RWPE1 (cell line): Measurements from ENCODE around the gene ST3GAL6.

Source experiments
- CTCF ChIA-PET: fragments of 350-600 bp; sonication (Branson Sonifier 250); formaldehyde crosslinking; extraction: SDS; loops from one replicate; lab custom pipeline; 2021; lab: Yijun Ruan, JAX
- POLR2A ChIA-PET: fragments of 400-600 bp; formaldehyde crosslinking; extraction: SDS; loops from one replicate; lab custom pipeline; 2020; ENCODE audit warnings: antibody characterized with exemption; ENCODE audit not compliant: low non-redundant PET; lab: Yijun Ruan, JAX
- DNase-seq: peaks from one replicate; pipeline ENCODE4 v3.0.0; 2012; ENCODE audit warnings: low spot score
- H3K27ac ChIP-seq: fragments of 450-650 bp; 2 replicates; pipeline ENCODE4 v1.5.1; 2017
- CTCF ChIP-seq: fragments of 450-650 bp; conservative IDR thresholded peaks from 2 replicates; pipeline ENCODE4 v1.5.1; 2017; ENCODE audit warnings: low read depth, mild to moderate bottlenecking

The ST3GAL6 gene

GRCh38 chr3:98731720-98732285 lies 31.3 kb upstream of the ST3GAL6 start:
- POLR2A ChIA-PET: no interaction called here
- H3K27ac ChIP-seq: peak overlapping the region; percentile 78

GRCh38 chr3:98732286-98733052 lies 30.7 kb upstream of the ST3GAL6 start:
- CTCF ChIA-PET: interaction anchor here (0.5 to 0.6 kb wide), 3 partner anchors 10 to 253 kb away, joined by 3 to 4 read pairs (median 3); no protein-coding TSS in a partner anchor
- peak; percentile 50 for DNase-seq
- no peak for TF ChIP-seq CTCF
- POLR2A ChIA-PET: no interaction called here
- peak overlapping the region; percentile 78 for H3K27ac ChIP-seq

More at GRCh38 chr3:98731720-98732285, 31.3 kb upstream of the ST3GAL6 start:
- peak; percentile 2 for DNase-seq
- no peak for TF ChIP-seq CTCF
- CTCF ChIA-PET: interaction anchor here (0.5 kb wide), 2 partner anchors 85 to 254 kb away, joined by 3 read pairs; no protein-coding TSS in a partner anchor

GRCh38 chr3:98733053-98733811 lies 29.9 kb upstream of the ST3GAL6 start:
- no peak for TF ChIP-seq CTCF
- peak overlapping the region; percentile 78 for H3K27ac ChIP-seq

GRCh38 chr3:98733812-98734281 lies 29.3 kb upstream of the ST3GAL6 start:
- ChIA-PET POLR2A (no interaction called here), CTCF (interaction anchor here (0.6 kb wide), 1 partner anchor 190 kb away, joined by 3 read pairs; no protein-coding TSS in a partner anchor)
- H3K27ac ChIP-seq: no peak overlapping the region
- no peak for TF ChIP-seq CTCF
- DNase-seq: peak; percentile 9

More at GRCh38 chr3:98733053-98733811, 29.9 kb upstream of the ST3GAL6 start:
- ChIA-PET CTCF (interaction anchor here (0.6 kb wide), 1 partner anchor 9 kb away, joined by 4 read pairs; no protein-coding TSS in a partner anchor), POLR2A (no interaction called here)
- peak; percentile 16 for DNase-seq

GRCh38 chr3:98734306-98734705 lies 28.8 kb upstream of the ST3GAL6 start:
- DNase-seq: no peak
- no peak for TF ChIP-seq CTCF
- H3K27ac ChIP-seq: no peak overlapping the region
- ChIA-PET CTCF (interaction anchor here (0.6 kb wide), 1 partner anchor 190 kb away, joined by 3 read pairs; no protein-coding TSS in a partner anchor), POLR2A (no interaction called here)

GRCh38 chr3:98734735-98735134 lies 28.4 kb upstream of the ST3GAL6 start:
- no peak for DNase-seq
- H3K27ac ChIP-seq: no peak overlapping the region
- POLR2A ChIA-PET: no interaction called here
- CTCF ChIA-PET: no interaction called here
- TF ChIP-seq CTCF: no peak
